ENCODE results near the gene RREB1. TPM values are rescaled to one million over a fixed set of nuclear protein-coding genes. Genes with fewer than 3 reads are reported as not detected.
A peak's percentile ranks its signal among the peaks of the same experiment; 100 is the strongest.

The RREB1 gene
- total and polyA plus RNA-seq, 2 donors (not counting 3 experiments of a cell fraction or from before 2014, with no cell fraction given), result 3.7 to 33.0 TPM

DNA sequence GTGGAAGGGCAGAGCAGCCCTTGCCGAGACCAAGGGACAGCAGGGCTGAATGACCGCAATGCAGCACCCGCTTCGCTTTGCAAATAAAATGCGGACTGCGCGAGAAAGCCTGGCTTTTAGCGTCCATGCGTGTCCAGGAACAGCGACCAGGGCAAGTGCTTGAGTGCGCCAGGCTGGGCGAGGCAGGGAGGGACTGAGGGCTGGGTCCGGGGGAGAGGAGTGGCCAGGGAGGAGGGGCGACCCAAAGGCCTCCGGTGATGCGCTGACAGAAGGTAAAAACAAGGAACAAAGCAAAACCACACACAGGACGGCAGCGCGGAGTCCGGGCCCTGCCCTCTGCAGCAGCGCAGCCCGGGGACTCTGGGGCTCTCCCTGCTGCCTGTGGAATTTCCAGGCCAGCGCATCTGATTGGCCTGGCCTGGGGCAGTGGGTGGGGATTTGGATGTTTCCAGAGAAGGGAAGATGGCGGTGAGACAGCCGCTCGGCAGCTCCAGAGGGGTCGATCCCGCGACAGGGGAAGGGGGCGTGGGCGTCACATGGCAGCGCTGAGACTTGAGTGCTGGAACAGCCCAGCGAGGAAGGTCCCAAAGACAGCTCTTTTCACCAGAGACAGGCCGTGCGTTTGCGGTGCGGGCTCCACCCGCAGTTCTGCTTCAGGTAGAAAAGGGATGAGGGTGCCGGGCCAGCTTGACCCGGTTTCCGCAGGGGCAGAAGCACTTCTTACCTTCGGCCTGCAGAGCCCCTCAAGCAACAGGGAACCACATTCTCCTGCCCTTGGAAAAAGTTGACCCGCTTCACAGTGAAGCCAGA lies 153.5 kb downstream of the RREB1 start:
- POLR2A ChIA-PET, result no interaction called here
- H3K27ac ChIP-seq (ENCODE audit: insufficient read depth, low read depth, low read length), result no peak overlapping the region

More for the DNA sequence above, 153.5 kb downstream of the RREB1 start:
- no peaks in the 10 kb centered on the region for H3K79me2 ChIP-seq (ENCODE audit: control insufficient read depth, insufficient read depth, low read length)
- H4K20me1 ChIP-seq (replicated peaks; ENCODE audit: control insufficient read depth, extremely low read depth, insufficient read depth, low read length), result no peaks in the 10 kb centered on the region
- peak; percentile 97 for FAIRE-seq
- peak; percentile 86 for DNase-seq (ENCODE audit: low read depth, low spot score)
- H2AFZ ChIP-seq (ENCODE audit: low read depth, low read length), result peak overlapping the region; percentile 51
- dilution Hi-C loops (cut with MboI; ENCODE audit: extremely low pct_ligation_motif_present, low sequenced_read_pairs), result no loop called here
- H3K4me1 ChIP-seq (ENCODE audit: control insufficient read depth, extremely low read depth, insufficient read depth, low read length), result peaks cover 7% of the 10 kb centered on the region
- no peaks in the 10 kb centered on the region for H3K9me3 ChIP-seq (replicated peaks; ENCODE audit: control insufficient read depth, insufficient read depth, low read length)
- TF ChIP-seq EZH2 (IDR thresholded peaks at IDR 0.05; ENCODE audit: borderline replicate concordance, low read depth, low read length, severe bottlenecking) (no peak), POLR2AphosphoS5 (IDR thresholded peaks at IDR 0.05; ENCODE audit: insufficient read depth, low read depth, low read length) (peak; percentile 75), POLR2A (IDR thresholded peaks at IDR 0.05; ENCODE audit: low read depth, low read length) (peak; percentile 86), GATA2 (IDR thresholded peaks at IDR 0.05; ENCODE audit: insufficient read depth, insufficient read length, low read depth, low read length) (no peak)
- TF ChIP-seq, protein P1, sequence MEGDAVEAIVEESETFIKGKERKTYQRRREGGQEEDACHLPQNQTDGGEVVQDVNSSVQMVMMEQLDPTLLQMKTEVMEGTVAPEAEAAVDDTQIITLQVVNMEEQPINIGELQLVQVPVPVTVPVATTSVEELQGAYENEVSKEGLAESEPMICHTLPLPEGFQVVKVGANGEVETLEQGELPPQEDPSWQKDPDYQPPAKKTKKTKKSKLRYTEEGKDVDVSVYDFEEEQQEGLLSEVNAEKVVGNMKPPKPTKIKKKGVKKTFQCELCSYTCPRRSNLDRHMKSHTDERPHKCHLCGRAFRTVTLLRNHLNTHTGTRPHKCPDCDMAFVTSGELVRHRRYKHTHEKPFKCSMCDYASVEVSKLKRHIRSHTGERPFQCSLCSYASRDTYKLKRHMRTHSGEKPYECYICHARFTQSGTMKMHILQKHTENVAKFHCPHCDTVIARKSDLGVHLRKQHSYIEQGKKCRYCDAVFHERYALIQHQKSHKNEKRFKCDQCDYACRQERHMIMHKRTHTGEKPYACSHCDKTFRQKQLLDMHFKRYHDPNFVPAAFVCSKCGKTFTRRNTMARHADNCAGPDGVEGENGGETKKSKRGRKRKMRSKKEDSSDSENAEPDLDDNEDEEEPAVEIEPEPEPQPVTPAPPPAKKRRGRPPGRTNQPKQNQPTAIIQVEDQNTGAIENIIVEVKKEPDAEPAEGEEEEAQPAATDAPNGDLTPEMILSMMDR (IDR thresholded peaks at IDR 0.05; ENCODE audit: extremely low read depth in 1 of 2, insufficient read depth in 1 of 2, low read depth in 1 of 2, low read length in 2 of 2), result no peak
- TF ChIP-seq, protein P2, sequence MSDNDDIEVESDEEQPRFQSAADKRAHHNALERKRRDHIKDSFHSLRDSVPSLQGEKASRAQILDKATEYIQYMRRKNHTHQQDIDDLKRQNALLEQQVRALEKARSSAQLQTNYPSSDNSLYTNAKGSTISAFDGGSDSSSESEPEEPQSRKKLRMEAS (IDR thresholded peaks at IDR 0.05; ENCODE audit: insufficient read depth, insufficient read length), result no peak
- peak overlapping the region; percentile 8 to 51 (median 33) for H3K4me3 ChIP-seq (replicated peaks in 1 of 3; ENCODE audit: insufficient read depth in 1 of 3, low read depth in 1 of 3, low read length in 3 of 3)
- no peaks in the 10 kb centered on the region for H3K9me1 ChIP-seq (replicated peaks; ENCODE audit: control insufficient read depth, extremely low read depth, insufficient read depth, low read length)
- no peaks in the 10 kb centered on the region for H3K27me3 ChIP-seq (ENCODE audit: control insufficient read depth in 2 of 2, insufficient read depth in 2 of 2, low read length in 2 of 2)
- H3K9ac ChIP-seq (replicated peaks; ENCODE audit: extremely low read depth, insufficient read depth, low read length), result peak overlapping the region; percentile 39
- CTCF ChIA-PET, result interaction anchor here (0.8 to 2.1 kb wide), 3 partner anchors 14 to 565 kb away, joined by 3 to 15 read pairs (median 5); no protein-coding TSS in a partner anchor
- H3K4me2 ChIP-seq (ENCODE audit: insufficient read depth, low read length), result peak overlapping the region; percentile 57
- no peaks in the 10 kb centered on the region for H3K36me3 ChIP-seq (ENCODE audit: control insufficient read depth in 2 of 2, extremely low read depth in 1 of 2, insufficient read depth in 2 of 2, low read length in 2 of 2)
- no TSS peak for BruUV-seq (replicated peaks)
- intact Hi-C loops (cut with micrococcal nuclease), result no loop called here

Measured in endothelial cell of umbilical vein (primary cell).